Measurements from ENCODE around the gene PTPRO.
A peak's percentile ranks its signal among the peaks of the same experiment; 100 is the strongest.

Gene PTPRO

DNA sequence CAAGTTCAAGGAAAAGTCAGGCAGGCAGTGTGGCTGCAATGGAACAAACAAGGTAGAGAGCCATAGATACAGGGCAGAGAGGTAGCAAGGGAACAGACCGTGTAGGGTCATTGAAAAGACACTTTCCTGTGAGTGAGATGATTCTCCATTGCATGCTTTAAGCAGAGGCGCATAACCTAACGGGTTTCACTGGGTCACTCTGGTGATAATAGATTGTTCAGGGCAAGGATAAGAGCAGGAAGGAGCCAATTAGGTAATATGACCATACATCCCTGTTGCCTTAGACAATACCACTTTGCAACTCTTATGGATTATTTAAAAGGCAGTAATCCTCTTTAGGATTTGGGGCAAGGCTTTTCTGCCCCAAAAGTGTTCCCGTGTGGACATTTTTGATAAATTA lies 214.1 kb downstream of the PTPRO start:
- DNase-seq = no peak
- in situ Hi-C loops (cut with HindIII; ENCODE audit: low pct_ligation_motif_present, low pct_unique_long_range_greater_than_20kb, low sequenced_read_pairs) = no loop called here

DNA sequence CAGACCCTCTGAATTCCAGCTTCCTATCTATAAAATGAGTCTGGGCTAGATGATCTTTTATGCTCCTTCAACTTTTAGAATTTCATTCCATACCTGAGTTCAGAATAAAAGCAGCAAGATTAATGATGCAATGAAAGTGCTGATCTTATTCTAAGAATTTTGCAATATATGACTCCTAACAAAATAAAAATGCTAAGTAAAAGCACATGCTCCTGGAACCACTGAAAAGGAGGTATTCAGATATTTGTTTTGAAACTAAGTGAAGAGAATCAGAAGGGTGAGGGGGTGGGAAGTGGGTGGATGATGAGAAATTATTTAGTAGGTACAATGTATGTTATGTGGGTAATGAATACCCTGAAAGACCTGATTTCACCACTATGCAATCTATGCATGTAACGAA lies 216.6 kb downstream of the PTPRO start:
- in situ Hi-C loops (cut with HindIII; ENCODE audit: low pct_ligation_motif_present, low pct_unique_long_range_greater_than_20kb, low sequenced_read_pairs) = no loop called here
- DNase-seq = no peak

DNA sequence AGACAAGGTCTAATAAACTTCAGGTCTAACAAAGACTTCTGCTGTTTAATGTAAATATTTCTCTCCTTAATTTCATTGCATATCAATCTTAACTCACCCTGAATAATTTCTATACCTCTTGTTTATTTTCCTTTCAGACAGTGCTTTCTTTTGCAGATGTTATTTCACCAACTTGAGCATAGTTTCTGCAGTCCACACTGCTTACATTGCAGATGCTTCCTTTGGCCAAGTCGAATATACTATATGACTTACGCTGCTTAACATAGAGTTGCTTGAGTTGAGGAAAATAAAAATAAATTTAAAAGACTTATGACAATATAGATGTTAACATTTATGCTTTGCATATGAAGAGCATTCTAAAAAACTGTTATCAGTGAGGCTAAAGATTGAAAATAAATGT lies 217.7 kb downstream of the PTPRO start:
- in situ Hi-C loops (cut with HindIII; ENCODE audit: low pct_ligation_motif_present, low pct_unique_long_range_greater_than_20kb, low sequenced_read_pairs) = no loop called here
- DNase-seq = no peak

DNA sequence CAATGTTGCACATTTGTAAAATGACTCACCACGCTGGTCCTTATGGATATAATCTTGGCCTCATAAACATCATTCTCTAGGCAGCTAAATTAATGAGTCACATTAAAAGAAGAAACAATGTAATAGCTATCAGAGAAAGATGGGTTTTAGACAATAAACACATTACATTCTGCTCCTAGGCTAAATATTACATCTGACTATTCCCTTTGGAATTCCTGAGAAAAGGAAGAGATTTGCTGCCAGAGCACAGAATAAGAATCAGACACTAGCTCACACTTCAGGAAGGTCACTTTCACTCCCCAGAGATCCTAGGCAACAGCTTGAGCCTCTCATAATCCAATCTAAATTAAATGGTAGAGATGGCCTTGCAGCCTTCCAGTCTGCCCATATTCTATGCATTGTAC lies 218.2 kb downstream of the PTPRO start:
- no peak for DNase-seq
- in situ Hi-C loops (cut with HindIII; ENCODE audit: low pct_ligation_motif_present, low pct_unique_long_range_greater_than_20kb, low sequenced_read_pairs) = no loop called here

DNA sequence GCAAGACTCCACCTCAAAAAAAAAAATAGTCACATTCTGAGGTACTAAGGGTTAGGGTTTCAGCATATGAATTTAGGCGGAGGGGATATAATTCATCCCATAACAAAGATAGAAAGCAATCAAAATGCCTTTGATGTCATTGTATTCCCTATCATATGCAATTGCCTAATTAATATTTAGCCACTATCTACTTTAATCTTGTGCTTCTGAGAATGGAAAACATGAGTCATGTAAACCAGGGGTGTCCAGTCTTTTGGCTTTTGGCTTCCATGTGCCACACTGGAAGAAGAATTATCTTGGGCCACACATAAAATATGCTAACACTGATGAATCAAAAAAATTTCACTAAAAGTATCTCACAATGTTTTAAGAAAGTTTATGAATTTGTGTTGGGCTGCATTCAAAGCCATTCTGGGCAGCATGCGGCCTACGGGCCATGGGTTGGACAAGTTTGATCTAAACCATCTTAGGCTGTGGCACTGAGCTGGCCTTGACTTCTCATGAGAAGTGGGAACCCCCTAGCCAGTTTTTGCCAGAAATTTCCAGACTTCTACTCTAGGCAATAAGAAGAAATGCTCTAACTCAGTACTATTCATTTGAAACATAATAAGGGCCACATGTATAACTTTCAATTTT lies 219.8 kb downstream of the PTPRO start:
- no peak for DNase-seq
- in situ Hi-C loops (cut with HindIII; ENCODE audit: low pct_ligation_motif_present, low pct_unique_long_range_greater_than_20kb, low sequenced_read_pairs) = no loop called here

DNA sequence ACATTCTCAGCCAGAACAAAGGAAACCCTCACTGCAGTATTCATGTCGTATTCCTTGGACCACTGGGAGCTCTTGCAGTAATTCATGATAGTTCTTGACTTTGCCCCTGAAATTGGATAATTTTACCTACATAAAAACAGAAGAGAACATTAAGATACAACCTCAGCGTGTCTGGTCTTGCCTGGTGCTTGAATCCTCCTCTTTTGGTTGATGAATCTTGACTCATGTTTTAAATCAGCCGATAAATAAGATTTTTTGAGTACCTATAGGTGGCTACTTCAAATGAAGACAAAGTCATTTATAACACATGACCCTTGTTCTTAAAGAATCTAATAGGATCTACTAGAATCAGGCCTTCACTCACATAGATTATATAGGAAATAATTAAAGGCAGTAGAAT lies 221.0 kb downstream of the PTPRO start:
- DNase-seq = no peak
- in situ Hi-C loops (cut with HindIII; ENCODE audit: low pct_ligation_motif_present, low pct_unique_long_range_greater_than_20kb, low sequenced_read_pairs) = no loop called here

DNA sequence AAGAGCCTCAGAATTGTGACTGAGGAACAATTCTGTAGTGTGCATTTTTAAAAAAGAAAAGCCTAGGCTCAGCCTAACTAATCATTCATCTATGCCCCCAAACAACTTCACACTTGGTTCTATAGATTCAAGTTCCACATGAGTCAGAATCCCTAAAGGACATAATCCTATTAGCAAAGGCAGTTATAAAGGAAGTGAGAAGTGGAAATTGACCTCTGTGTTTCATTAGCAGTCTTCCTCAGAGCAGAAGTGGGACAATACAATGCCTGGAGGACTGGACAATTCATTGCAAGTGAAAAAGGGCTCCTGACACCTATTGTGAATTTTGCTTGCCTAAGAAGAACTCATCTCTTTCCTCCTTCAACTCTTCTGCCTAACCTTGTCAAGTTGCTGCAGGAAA lies 222.3 kb downstream of the PTPRO start:
- in situ Hi-C loops (cut with HindIII; ENCODE audit: low pct_ligation_motif_present, low pct_unique_long_range_greater_than_20kb, low sequenced_read_pairs) = no loop called here
- no peak for DNase-seq

DNA sequence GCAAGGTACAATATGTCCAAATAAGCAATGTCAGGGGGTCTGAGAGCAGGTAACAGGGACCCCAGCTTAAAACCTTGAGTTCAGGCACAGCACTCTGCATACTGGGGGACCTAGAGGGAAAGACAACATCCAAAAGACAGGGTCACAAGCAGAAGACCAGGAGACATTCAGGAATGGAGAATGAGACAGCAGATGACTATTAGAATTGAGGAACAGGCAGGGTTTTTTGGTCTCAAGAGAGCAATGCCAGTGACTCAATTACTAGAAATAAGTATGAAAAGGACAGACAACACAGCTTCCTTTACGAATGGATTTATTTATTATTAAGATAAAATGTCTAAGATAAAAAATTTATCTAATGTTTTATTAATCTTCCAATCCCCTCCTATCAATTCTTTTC lies 223.0 kb downstream of the PTPRO start:
- in situ Hi-C loops (cut with HindIII; ENCODE audit: low pct_ligation_motif_present, low pct_unique_long_range_greater_than_20kb, low sequenced_read_pairs) = no loop called here
- DNase-seq = no peak

DNA sequence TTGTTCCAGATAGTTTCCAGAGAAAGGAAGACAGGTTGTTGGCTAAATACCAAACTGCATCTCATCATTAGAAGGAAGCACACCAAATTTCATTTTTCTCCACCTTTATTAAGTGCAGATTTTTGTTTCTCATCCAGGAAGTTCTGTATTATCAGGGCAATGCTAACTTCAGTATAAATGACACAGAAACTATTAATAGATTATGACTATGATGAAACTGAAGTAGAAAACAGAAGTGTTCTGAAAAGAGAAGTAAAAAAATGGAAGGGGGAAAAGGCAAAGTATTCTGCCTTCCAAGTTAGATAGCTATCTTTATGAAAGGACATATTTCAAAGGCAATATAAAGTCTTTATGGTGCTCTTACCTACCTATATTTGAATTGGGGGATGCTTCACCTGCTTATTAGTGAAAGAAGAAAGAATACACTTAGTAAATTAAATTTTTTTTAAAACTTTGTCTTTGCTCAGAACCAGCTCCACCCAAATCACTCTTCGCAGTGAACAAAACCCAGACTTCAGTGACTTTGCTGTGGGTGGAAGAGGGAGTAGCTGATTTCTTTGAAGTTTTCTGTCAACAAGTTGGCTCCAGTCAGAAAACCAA lies 223.9 kb downstream of the PTPRO start:
- DNase-seq = no peak

DNA sequence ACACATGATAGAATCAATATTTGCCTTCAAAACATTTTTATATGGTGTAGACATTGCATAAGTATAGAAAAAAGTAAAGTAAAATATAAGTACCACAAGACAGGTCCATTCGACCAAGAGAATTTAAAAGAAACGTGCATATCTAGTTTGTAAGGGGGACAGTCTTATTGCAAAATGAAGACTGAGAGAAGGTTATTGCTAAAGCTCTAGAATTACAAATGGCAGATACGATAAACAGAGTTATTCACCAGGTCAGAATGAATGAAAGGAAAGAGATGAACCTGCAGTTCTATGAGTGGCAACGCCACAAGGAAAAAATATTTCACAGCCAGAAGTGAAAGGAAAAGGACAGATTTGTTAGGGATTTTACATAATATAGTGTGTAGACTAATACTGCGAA lies 224.8 kb downstream of the PTPRO start:
- in situ Hi-C loops (cut with HindIII; ENCODE audit: low pct_ligation_motif_present, low pct_unique_long_range_greater_than_20kb, low sequenced_read_pairs) = no loop called here
- DNase-seq = no peak

More for the DNA sequence above, 223.9 kb downstream of the PTPRO start:
- in situ Hi-C loops (cut with HindIII; ENCODE audit: low pct_ligation_motif_present, low pct_unique_long_range_greater_than_20kb, low sequenced_read_pairs) = no loop called here

DNA sequence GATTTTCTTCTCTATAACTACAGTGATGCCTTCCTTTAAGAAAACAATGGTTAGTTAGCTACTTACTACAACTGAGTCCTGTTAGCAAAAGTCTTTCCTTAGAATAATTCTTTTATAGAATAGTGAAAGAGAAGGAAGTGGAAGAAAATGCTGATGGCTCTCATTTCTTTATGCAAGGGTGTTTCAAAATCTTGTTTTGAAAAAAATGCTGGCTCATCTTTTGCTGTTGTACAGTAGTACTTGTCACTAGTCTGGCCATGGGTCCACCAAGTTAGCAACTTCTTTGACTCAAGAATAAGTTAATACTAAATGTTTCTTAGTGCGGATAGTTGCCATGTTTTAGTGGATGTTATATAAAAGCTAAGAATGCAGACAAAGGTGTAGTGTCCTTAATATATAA lies 225.4 kb downstream of the PTPRO start:
- no peak for DNase-seq
- in situ Hi-C loops (cut with HindIII; ENCODE audit: low pct_ligation_motif_present, low pct_unique_long_range_greater_than_20kb, low sequenced_read_pairs) = no loop called here

DNA sequence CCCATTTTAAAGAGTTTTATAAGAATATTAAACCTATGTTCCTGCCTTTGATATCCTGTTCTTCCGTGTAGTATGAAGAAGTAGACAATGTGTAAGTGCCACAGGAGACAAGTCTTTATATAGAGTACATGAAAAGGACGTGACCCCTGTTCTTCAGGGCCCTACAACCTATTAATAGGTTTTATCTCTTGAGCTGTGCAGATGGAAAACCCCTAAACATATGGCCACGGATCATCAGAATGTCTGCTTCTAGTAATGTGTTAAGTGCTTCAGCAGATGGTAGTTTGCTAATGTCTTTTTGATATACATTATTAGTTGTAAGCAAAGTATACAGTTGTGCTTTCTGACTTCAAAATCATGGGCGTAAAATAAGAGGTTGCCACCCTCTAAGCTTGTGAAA lies 228.5 kb downstream of the PTPRO start:
- in situ Hi-C loops (cut with HindIII; ENCODE audit: low pct_ligation_motif_present, low pct_unique_long_range_greater_than_20kb, low sequenced_read_pairs) = no loop called here
- DNase-seq = no peak

DNA sequence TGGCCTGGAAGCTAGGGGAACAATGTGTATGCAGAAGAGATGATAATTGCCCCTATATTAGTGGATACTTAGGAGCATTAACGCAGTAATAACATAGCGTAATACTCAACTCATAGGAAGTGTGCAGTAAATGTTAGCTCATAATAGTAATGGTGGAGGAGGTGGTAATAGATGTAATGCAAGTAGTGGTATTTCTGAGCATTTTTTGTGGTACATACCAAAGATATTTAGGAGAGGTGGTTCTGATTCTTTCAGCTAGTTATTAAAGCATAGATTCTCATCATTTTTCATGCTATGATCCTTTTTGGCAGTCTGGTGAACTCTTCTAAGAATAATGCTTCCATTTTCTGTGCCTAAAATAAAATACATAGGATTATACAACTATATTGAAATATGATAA lies 233.1 kb downstream of the PTPRO start:
- no peak for DNase-seq
- in situ Hi-C loops (cut with HindIII; ENCODE audit: low pct_ligation_motif_present, low pct_unique_long_range_greater_than_20kb, low sequenced_read_pairs) = no loop called here

DNA sequence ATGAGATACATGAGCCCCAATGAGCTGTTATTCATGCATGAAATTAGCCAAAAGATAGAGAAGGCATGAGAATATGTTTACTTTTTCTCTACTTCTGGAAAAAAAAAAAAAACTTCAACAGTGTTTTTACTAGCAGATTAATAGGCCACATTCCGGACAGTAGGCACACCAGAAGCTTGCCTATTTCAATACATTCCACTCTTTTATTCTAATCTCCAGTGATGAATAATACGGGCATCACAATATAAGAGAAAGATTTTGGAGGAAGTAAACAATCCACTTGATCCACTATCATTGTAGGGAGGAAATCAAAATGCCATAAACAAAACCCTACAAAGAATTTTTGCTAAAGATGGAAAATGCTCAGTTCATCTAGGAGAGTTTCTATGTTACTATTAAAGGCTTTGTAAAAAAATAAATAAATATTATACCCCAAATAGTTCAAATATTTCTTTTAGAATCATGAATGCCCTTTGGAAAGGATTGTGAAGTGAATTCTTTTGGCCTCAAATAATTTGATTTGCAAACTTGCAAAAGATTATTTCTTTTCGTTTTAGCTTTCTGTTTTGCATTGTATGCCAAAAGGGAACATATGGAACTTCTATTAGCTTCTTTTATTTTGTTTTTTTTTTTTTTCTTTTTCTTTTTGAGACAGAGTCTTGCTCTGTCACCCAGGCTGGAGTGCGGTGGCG lies 234.2 kb downstream of the PTPRO start:
- no peak for DNase-seq
- in situ Hi-C loops (cut with HindIII; ENCODE audit: low pct_ligation_motif_present, low pct_unique_long_range_greater_than_20kb, low sequenced_read_pairs) = no loop called here

DNA sequence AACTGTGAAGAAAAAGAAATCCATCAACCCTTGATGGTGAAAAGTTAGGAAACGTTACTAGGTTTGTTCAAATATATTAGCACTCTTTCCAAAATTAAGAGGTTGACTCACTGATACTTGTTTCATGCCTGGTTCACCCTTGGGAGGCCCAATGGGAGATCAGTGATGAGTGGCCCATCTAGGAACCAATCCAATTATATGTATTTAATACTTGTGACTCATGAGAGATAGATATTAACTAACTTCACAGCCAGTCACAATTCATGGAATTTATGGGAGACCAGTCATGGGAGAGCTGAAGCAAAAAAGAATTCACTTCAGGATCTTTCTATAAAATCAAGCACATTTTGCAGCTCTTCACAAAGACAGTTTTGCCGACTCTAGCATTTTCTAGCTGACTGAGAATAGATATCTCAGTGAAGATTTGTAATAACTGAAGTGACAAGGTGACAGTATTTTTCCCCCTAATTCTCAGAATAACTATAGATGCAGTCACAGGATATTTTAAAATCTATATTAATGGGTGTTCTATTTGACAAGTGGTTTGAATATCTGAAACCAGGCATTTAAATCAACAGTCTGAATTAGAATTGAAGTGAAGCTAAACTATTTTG lies 236.7 kb downstream of the PTPRO start:
- in situ Hi-C loops (cut with HindIII; ENCODE audit: low pct_ligation_motif_present, low pct_unique_long_range_greater_than_20kb, low sequenced_read_pairs) = no loop called here

DNA sequence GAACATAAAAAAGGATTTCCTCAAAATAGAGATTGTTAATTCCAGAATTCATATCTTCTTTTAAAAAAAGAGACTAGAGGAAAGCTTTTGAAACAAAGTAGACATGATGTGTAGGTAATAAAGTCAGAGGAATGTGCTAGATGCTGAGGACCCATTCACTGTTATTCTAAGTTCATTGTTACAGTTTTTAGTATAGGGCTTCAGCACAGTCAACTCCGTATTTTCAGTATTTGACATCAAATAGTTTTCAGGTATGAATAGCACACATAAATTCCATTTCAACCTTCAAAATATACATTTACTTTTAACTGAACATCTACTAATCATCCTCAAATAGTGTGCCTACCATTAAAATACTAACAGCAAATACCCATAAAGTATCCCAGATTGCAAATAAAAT lies 239.1 kb downstream of the PTPRO start:
- DNase-seq = no peak
- in situ Hi-C loops (cut with HindIII; ENCODE audit: low pct_ligation_motif_present, low pct_unique_long_range_greater_than_20kb, low sequenced_read_pairs) = no loop called here

More for the DNA sequence above, 236.7 kb downstream of the PTPRO start:
- peak; percentile 78 for DNase-seq

DNA sequence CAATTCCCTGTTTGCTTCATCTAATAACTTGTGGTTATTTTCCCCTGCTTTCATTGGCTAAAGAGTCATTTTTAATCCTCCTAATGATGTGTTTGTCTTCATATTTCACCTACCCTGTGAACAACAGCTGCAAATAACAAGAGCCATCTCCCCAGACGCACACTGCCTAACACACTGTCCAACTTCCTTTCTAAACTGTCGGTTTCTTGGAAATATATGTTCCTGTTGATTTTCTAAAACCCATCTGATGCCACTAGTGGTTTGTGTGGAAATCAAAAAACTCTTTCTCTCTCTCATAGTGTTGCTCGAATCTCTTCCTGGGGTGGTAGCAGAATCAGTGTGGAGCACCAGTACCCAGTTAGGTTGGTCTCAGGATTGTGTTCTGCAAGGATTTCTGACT lies 240.0 kb downstream of the PTPRO start:
- in situ Hi-C loops (cut with HindIII; ENCODE audit: low pct_ligation_motif_present, low pct_unique_long_range_greater_than_20kb, low sequenced_read_pairs) = no loop called here
- DNase-seq = no peak

DNA sequence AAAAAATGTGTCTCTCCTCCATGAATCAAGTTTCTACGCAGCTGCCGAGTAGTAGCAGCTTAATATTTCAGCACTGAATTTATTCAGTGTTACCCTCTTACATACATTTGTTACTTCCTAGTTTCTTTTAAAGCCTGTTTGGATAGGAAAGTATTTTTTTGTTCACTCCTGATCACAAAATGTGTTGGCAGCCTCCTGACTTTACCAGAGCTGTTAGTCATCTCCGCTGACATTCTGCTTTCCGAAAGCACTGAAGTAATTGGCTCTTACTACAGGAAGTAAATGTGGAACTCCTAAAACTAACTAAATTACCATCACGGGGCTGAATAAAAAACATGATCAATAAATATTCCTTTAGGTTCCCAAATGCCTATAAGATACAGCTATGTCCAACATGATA lies 241.4 kb downstream of the PTPRO start:
- peak; percentile 72 for DNase-seq
- in situ Hi-C loops (cut with HindIII; ENCODE audit: low pct_ligation_motif_present, low pct_unique_long_range_greater_than_20kb, low sequenced_read_pairs) = no loop called here

DNA sequence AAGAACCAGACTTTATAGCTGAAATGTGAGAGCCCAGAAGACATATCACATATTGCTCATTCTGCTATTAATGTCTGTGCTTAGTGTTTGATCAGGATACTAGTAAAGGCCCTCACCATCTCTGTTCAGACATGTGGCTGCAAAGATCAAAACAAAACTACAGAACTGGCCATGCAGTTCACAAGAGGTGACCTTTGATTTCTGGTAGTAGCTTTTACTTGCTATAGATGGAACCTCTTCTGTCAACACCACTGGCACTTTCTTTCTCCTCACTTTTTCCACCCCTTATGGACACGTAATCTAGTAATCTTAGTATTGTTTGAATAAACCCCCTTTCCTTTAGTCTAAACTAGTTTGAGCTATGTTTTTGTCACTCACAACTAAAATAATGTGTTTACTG lies 252.0 kb downstream of the PTPRO start:
- DNase-seq = no peak
- in situ Hi-C loops (cut with HindIII; ENCODE audit: low pct_ligation_motif_present, low pct_unique_long_range_greater_than_20kb, low sequenced_read_pairs) = no loop called here

Measured in ACHN (cell line).